Neural progenitor cell (in vitro differentiated cells): ENCODE measurements around the gene SLC2A8. TPM values are rescaled to one million over a fixed set of nuclear protein-coding genes. Genes with fewer than 3 reads are reported as not detected.

Experiments
- DNase-seq: peaks from one replicate; pipeline ENCODE4 v3.0.0-alpha.2; 2016; ENCODE audit warnings: low spot score
- H2AFZ ChIP-seq: fragments of 200-600 bp; sonication (generic); replicated peaks from 2 replicates; pipeline ENCODE4 v1.6.1; 2016; ENCODE audit warnings: antibody characterized with exemption
- H3F3A ChIP-seq: fragments of 200-600 bp; sonication (generic); 2 replicates; pipeline ENCODE4 v1.6.1; 2016; ENCODE audit warnings: antibody characterized with exemption, low read depth
- H3K27ac ChIP-seq: fragments of 200-600 bp; sonication (generic); 2 replicates; pipeline ENCODE4 v1.5.1; 2016; ENCODE audit warnings: mild to moderate bottlenecking
- H3K27me3 ChIP-seq: fragments of 200-600 bp; sonication (generic); 2 replicates; pipeline ENCODE4 v1.6.1; 2016; ENCODE audit warnings: mild to moderate bottlenecking, moderate library complexity
- H3K36me3 ChIP-seq: fragments of 200-600 bp; sonication (generic); 2 replicates; pipeline ENCODE4 v1.5.1; 2016
- H3K4me1 ChIP-seq: fragments of 200-600 bp; sonication (generic); 2 replicates; pipeline ENCODE4 v1.6.1; 2016; ENCODE audit warnings: mixed run types
- H3K4me2 ChIP-seq: fragments of 200-600 bp; sonication (generic); 2 replicates; pipeline ENCODE4 v1.6.1; 2016
- H3K4me3 ChIP-seq: fragments of 200-600 bp; sonication (generic); 2 replicates; pipeline ENCODE4 v1.5.1; 2016
- H3K79me2 ChIP-seq: fragments of 200-600 bp; sonication (generic); 2 replicates; pipeline ENCODE4 v1.6.1; 2016; ENCODE audit warnings: low read depth
- H3K9ac ChIP-seq: fragments of 200-600 bp; sonication (generic); 2 replicates; pipeline ENCODE4 v1.6.1; 2016
- H3K9me3 ChIP-seq: fragments of 200-600 bp; sonication (generic); 2 replicates; pipeline ENCODE4 v1.5.1; 2016; ENCODE audit warnings: low read depth
- H4K20me1 ChIP-seq: fragments of 200-600 bp; sonication (generic); 2 replicates; pipeline ENCODE4 v1.6.1; 2016; ENCODE audit warnings: low read depth
- H3K27ac Mint-ChIP-seq: 3 replicates; pipeline ENCODE4 v1.8.0; 2021; ENCODE audit warnings: mixed read lengths
- H3K27me3 Mint-ChIP-seq: 2 replicates; pipeline ENCODE4 v1.8.0; 2022; ENCODE audit warnings: low read depth, mild to moderate bottlenecking, inconsistent platforms, moderate library complexity, mixed read lengths; ENCODE audit not compliant: insufficient read depth
- H3K36me3 Mint-ChIP-seq: 3 replicates; pipeline ENCODE4 v1.8.0; 2021; ENCODE audit warnings: mixed read lengths
- H3K4me1 Mint-ChIP-seq: 3 replicates; pipeline ENCODE4 v1.8.0; 2021; ENCODE audit warnings: mixed read lengths
- H3K4me3 Mint-ChIP-seq: 3 replicates; pipeline ENCODE4 v1.8.0; 2021; ENCODE audit warnings: mild to moderate bottlenecking, moderate library complexity, mixed read lengths
- H3K9me3 Mint-ChIP-seq: 3 replicates; pipeline ENCODE4 v1.8.0; 2020; ENCODE audit warnings: mixed read lengths
- EZH2 ChIP-seq: fragments of 200-600 bp; sonication (generic); IDR thresholded peaks from 2 replicates; pipeline ENCODE4 v1.6.1; 2017; ENCODE audit warnings: antibody characterized with exemption, mild to moderate bottlenecking, moderate library complexity
- EZH2phosphoT487 ChIP-seq: fragments of 200-600 bp; sonication (generic); IDR thresholded peaks from 2 replicates; pipeline ENCODE4 v1.6.1; 2017; ENCODE audit warnings: antibody characterized with exemption
- total RNA-seq: library from RNA; depleted of rRNA; stranded (reverse); fragments of >200 nt; gene quantifications from 2 replicates; pipeline ENCODE4 v1.2.3, GENCODE V29; 2015; ENCODE audit warnings: low replicate concordance
- TF ChIP-seq, protein P1 (sequence below): fragments of 200-600 bp; sonication (generic); IDR thresholded peaks from 2 replicates; pipeline ENCODE4 v1.5.1; 2017; ENCODE audit warnings: antibody characterized with exemption, mild to moderate bottlenecking

SLC2A8 gene
- total RNA-seq, 1 donor from 2014 or later, result 9.4 TPM

GRCh38 chr9:127370147-127370579 lies 26.8 kb upstream of the SLC2A8 start:
- Histone ChIP-seq H4K20me1 (no peaks in the 10 kb centered on the region), H3K9me3 (no peaks in the 10 kb centered on the region), H3K27ac (no peak overlapping the region), H3K36me3 (no peaks in the 10 kb centered on the region), H3K79me2 (no peaks in the 10 kb centered on the region), H3K9ac (no peak overlapping the region), H3K4me3 (no peak overlapping the region), H2AFZ (no peak overlapping the region), H3K27me3 (no peaks in the 10 kb centered on the region), H3K4me1 (no peaks in the 10 kb centered on the region), H3F3A (no peaks in the 10 kb centered on the region), H3K4me2 (no peak overlapping the region)
- no peaks in the 10 kb centered on the region for H3K36me3 Mint-ChIP-seq
- H3K4me3 Mint-ChIP-seq, result peak overlapping the region; percentile 18
- DNase-seq, result no peak
- H3K9me3 Mint-ChIP-seq, result no peaks in the 10 kb centered on the region
- H3K4me1 Mint-ChIP-seq, result no peaks in the 10 kb centered on the region
- TF ChIP-seq, protein P1, sequence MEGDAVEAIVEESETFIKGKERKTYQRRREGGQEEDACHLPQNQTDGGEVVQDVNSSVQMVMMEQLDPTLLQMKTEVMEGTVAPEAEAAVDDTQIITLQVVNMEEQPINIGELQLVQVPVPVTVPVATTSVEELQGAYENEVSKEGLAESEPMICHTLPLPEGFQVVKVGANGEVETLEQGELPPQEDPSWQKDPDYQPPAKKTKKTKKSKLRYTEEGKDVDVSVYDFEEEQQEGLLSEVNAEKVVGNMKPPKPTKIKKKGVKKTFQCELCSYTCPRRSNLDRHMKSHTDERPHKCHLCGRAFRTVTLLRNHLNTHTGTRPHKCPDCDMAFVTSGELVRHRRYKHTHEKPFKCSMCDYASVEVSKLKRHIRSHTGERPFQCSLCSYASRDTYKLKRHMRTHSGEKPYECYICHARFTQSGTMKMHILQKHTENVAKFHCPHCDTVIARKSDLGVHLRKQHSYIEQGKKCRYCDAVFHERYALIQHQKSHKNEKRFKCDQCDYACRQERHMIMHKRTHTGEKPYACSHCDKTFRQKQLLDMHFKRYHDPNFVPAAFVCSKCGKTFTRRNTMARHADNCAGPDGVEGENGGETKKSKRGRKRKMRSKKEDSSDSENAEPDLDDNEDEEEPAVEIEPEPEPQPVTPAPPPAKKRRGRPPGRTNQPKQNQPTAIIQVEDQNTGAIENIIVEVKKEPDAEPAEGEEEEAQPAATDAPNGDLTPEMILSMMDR, result no peak
- no peak for TF ChIP-seq EZH2phosphoT487
- TF ChIP-seq EZH2, result no peak
- no peak overlapping the region for H3K27ac Mint-ChIP-seq
- H3K27me3 Mint-ChIP-seq, result peaks cover 5% of the 10 kb centered on the region

DNA sequence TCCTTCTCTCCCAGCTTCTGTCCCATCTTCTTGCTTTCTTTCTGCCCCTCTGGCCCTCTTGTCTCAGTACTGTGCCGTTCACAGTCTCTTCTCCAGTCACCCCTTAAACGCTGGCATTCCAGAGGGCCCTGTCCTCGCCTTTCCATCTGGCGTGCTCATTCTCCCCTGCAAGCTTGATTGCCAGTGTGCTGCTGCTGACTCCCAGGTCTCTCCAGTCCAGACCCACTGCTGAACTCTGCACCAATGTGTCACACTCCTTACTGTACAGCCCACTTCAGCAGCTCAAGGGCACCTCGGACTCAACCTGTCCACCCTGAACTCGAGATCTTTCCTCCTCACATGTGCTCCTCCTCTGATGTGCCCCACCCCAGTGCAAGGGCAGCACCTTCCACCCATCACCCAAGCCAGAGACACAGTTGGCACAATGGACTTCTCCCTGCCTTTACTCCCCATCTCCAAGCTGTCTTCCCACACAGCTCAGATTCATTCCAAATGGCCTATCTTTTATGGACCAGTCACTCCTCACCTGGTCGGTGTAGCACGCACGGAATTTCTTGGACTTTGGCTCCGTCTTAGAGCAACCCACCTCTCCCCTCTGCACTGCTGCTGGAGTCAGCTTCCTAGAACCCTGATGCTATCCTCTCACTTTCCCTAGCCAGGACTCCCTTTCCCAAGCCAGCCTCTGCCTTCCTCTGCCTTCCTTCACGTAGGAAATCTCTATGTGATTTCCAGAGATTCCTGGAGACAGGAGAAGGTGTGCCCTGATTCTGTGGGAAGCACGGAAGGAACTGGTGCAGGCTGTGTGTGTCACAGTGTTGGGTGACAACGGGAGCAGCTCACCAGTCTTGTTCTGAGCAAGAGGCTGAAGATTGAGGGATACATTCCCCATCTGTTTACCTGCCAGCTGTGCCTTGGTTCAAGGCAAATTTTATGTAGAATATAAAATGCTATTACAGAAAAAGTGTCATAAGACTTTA lies 26.0 kb upstream of the SLC2A8 start:
- no peaks in the 10 kb centered on the region for H4K20me1 ChIP-seq

GRCh38 chr9:127380479-127380878 lies 16.5 kb upstream of the SLC2A8 start:
- H3K9me3 ChIP-seq, result no peaks in the 10 kb centered on the region
- Mint-ChIP-seq H3K4me3 (no peak overlapping the region), H3K36me3 (no peaks in the 10 kb centered on the region), H3K27ac (no peak overlapping the region), H3K27me3 (no peaks in the 10 kb centered on the region), H3K9me3 (peaks cover 5% of the 10 kb centered on the region), H3K4me1 (peaks cover 9% of the 10 kb centered on the region)
- no peak overlapping the region for H2AFZ ChIP-seq
- H3K4me3 ChIP-seq, result no peak overlapping the region
- no peaks in the 10 kb centered on the region for H3K36me3 ChIP-seq
- no peak overlapping the region for H3K27ac ChIP-seq
- H3K27me3 ChIP-seq, result no peaks in the 10 kb centered on the region
- H3K4me2 ChIP-seq, result no peak overlapping the region
- no peaks in the 10 kb centered on the region for H3F3A ChIP-seq
- no peaks in the 10 kb centered on the region for H4K20me1 ChIP-seq
- no peak overlapping the region for H3K9ac ChIP-seq
- TF ChIP-seq, protein P1, result no peak
- TF ChIP-seq EZH2phosphoT487 (no peak), EZH2 (no peak)
- no peak for DNase-seq
- no peaks in the 10 kb centered on the region for H3K79me2 ChIP-seq
- no peaks in the 10 kb centered on the region for H3K4me1 ChIP-seq

More for the DNA sequence above, 26.0 kb upstream of the SLC2A8 start:
- H3K9me3 ChIP-seq, result no peaks in the 10 kb centered on the region
- H3K4me1 ChIP-seq, result no peaks in the 10 kb centered on the region
- Mint-ChIP-seq H3K27me3 (peaks cover 5% of the 10 kb centered on the region), H3K27ac (no peak overlapping the region), H3K4me3 (no peak overlapping the region), H3K4me1 (no peaks in the 10 kb centered on the region), H3K9me3 (no peaks in the 10 kb centered on the region), H3K36me3 (no peaks in the 10 kb centered on the region)
- H3K9ac ChIP-seq, result no peak overlapping the region
- TF ChIP-seq EZH2phosphoT487 (no peak), EZH2 (no peak)
- TF ChIP-seq, protein P1, result no peak
- no peaks in the 10 kb centered on the region for H3K36me3 ChIP-seq
- no peak overlapping the region for H2AFZ ChIP-seq
- no peak overlapping the region for H3K4me3 ChIP-seq
- no peak overlapping the region for H3K27ac ChIP-seq
- no peak for DNase-seq
- H3F3A ChIP-seq, result no peaks in the 10 kb centered on the region
- H3K79me2 ChIP-seq, result no peaks in the 10 kb centered on the region
- H3K4me2 ChIP-seq, result no peak overlapping the region
- H3K27me3 ChIP-seq, result no peaks in the 10 kb centered on the region
